Body of pancreas (tissue), 4 donors: ENCODE data around the gene DNAI7.

Source experiments
- CTCF ChIP-seq, 7 experiments: fragments of 450-650 bp in 4 of 7; fragments of 200-600 bp in 3 of 7; sonication (generic) in 3 of 7; IDR thresholded peaks; one replicate each; pipeline ENCODE4 v1.5.1; 2016 to 2019; ENCODE audit warnings: antibody characterized with exemption in 7 of 7
- POLR2A ChIP-seq, 3 donors: fragments of 450-650 bp; IDR thresholded peaks; one replicate each; pipeline ENCODE4 v1.6.1; 2016; ENCODE audit warnings: antibody characterized with exemption in 3 of 3, mild to moderate bottlenecking in 2 of 3

- no peak for TF ChIP-seq CTCF (IDR thresholded peaks at IDR 0.05)
- no peak for TF ChIP-seq POLR2A (IDR thresholded peaks at IDR 0.05)
Measured at GRCh38 chr12:25197608-25198007, 2.6 kb upstream of the DNAI7 start.
